HFF-Myc (cell line): ENCODE results near the gene TRAF1.
A peak's percentile ranks its signal among the peaks of the same experiment; 100 is the strongest.

Experiments
- DNase-seq: peaks from one replicate; pipeline ENCODE4 v3.0.0-alpha.2; 2011; ENCODE audit warnings: low read depth; ENCODE audit errors: extremely low read depth
- H3K4me3 ChIP-seq: replicated peaks from 2 replicates; pipeline ENCODE4 v1.5.1; 2011; ENCODE audit warnings: low read depth, mild to moderate bottlenecking, control low read depth, low read length
- TF ChIP-seq, protein P1 (sequence below): IDR thresholded peaks from 2 replicates; pipeline ENCODE4 v1.5.1; 2012; ENCODE audit warnings: mild to moderate bottlenecking, low read depth, low read length, control low read depth; ENCODE audit errors: missing control alignments

Gene TRAF1

DNA sequence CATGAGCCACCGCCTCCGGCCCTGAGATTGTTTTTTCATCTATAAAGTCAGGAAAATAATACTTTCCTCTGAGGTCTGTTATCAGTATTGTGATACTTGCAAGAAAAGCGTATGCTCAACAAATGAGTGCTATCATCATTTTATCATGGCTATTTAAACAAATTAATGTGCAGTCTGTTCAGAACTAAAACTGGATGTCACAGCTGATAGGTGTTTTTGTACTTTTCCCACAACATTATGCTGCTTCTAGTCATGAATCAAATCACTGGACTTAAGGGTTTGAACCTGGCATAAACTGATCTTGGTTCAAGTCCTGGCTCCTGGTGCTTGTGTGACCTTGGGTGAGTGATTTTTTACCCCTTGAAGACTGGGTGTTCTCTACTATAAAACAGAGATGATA, 28.2 kb downstream of the TRAF1 start:
- TF ChIP-seq, protein P1, sequence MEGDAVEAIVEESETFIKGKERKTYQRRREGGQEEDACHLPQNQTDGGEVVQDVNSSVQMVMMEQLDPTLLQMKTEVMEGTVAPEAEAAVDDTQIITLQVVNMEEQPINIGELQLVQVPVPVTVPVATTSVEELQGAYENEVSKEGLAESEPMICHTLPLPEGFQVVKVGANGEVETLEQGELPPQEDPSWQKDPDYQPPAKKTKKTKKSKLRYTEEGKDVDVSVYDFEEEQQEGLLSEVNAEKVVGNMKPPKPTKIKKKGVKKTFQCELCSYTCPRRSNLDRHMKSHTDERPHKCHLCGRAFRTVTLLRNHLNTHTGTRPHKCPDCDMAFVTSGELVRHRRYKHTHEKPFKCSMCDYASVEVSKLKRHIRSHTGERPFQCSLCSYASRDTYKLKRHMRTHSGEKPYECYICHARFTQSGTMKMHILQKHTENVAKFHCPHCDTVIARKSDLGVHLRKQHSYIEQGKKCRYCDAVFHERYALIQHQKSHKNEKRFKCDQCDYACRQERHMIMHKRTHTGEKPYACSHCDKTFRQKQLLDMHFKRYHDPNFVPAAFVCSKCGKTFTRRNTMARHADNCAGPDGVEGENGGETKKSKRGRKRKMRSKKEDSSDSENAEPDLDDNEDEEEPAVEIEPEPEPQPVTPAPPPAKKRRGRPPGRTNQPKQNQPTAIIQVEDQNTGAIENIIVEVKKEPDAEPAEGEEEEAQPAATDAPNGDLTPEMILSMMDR = no peak
- no peak overlapping the region for H3K4me3 ChIP-seq
- DNase-seq = no peak

GRCh38 chr9:120895951-120896350, 30.6 kb downstream of the TRAF1 start:
- H3K4me3 ChIP-seq = no peak overlapping the region
- TF ChIP-seq, protein P1 = no peak
- DNase-seq = no peak

- H3K4me3 ChIP-seq = 0 out of 2 replicates have a peak overlapping the region, but pooled peaks have one; percentile 4
- TF ChIP-seq, protein P1 = no peak
- DNase-seq = no peak
These were observed 32.1 kb downstream of the TRAF1 start for GRCh38 chr9:120894321-120895148.

- TF ChIP-seq, protein P1 = no peak
- no peak for DNase-seq
- no peak overlapping the region for H3K4me3 ChIP-seq
These were observed 32.8 kb downstream of the TRAF1 start for GRCh38 chr9:120893611-120894307.

DNA sequence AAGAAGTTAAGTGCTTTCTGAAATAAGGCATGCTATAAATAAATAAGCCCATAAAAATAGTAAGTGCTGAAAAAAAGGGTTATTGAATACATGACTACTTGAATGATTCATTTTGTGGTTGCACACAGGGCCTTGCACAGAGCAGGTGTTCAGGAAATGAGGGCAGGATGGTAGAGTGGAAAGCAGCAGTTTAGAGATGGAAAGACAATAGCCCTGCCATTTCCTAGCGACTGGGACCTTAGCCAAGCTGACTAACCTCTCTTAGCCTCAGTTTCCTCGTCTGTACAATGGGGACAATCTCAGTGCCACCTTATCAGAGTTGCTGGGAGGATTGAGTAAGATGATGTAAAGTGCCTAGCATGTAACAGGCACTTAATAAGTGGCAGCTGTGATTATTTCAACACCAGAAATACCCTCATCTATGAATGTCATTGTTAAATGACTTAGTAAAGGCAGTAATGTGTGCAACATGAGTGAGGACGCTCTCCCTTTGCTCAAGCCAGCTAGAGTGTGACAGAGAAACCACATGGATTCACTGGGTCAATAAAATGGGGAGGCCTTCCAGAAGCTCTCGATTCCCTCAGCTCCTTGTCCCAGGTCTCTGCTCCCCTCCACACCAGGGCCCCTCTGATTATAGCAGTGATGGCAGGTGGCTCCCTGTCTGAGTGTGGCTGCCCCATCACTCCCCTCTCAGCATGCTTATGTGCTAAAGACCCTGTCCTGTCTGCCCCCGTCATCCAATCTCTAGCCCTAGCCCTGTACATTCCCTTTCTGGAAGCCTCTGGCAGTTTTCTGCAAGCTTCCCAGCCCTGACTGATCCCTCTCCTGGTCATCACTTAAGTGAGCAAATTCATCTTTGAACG, 33.6 kb downstream of the TRAF1 start:
- DNase-seq = peak; percentile 94
- no peak overlapping the region for H3K4me3 ChIP-seq
- TF ChIP-seq, protein P1 = no peak

DNA sequence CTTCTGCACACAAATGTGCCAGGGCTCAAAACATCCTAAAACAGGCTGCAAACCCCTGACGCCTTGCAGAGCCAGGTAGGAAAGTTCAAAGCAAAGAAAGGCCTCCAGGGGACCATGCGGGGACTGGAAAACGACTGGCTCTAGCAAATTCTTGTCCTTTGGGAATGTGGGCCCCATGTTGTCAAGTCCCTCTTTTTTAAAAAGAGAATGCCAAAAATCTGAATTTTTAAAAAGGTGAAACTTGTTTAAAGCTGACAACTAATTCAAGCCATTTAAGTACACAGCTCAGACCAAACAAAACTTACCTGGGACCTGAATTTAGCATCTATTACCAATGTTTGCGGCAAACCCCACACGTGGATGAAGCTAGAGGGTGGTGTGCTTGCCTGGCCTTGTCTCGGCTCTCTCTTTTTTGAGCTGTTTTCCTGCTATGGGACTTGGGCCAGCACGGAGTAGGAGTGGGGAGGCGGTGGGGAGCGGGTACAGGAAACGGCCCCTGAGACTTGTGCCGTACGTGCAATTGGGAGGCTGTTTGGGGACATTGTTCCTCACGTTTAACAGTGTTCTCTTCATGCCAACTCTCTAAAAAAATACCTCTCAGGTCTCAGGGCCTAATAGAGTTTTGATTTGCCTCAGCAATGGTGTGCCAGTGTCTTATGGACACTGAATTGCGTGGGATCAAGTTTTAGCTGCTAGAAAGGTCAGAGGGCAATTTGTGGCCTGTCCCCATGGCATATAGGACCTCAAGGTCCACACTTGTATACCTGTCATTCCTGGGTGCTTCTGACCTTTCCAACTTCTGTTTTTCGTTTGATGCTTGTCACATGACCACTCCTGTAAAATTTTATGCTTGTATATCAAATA, 34.5 kb downstream of the TRAF1 start:
- DNase-seq = no peak

More for the DNA sequence above, 34.5 kb downstream of the TRAF1 start:
- H3K4me3 ChIP-seq = no peak overlapping the region
- TF ChIP-seq, protein P1 = no peak
